GM23338 (cell line): Measurements from ENCODE around the gene WWP2. TPM values are rescaled to one million over a fixed set of nuclear protein-coding genes. Genes with fewer than 3 reads are reported as not detected.

Experiments used
- ATAC-seq: fragments of 200-7000 bp; cut with Tn5 transposase; 3 replicates; pipeline ENCODE4 v1.9.1; 2020
- DNase-seq: peaks from one replicate; pipeline ENCODE4 v3.0.0-alpha.2; 2015; ENCODE audit warnings: low spot score
- H2AFZ ChIP-seq: fragments of 200-600 bp; sonication (generic); 2 replicates; pipeline ENCODE4 v1.8.0; 2016; ENCODE audit warnings: antibody characterized with exemption, mild to moderate bottlenecking, moderate library complexity
- H3F3A ChIP-seq: fragments of 200-600 bp; sonication (generic); replicated peaks from 2 replicates; pipeline ENCODE4 v1.8.0; 2017; ENCODE audit warnings: antibody characterized with exemption, mixed run types, low read depth
- H3K27ac ChIP-seq: fragments of 200-600 bp; sonication (generic); 2 replicates; pipeline ENCODE4 v1.6.1; 2016; ENCODE audit warnings: low read depth
- H3K27me3 ChIP-seq: fragments of 200-600 bp; sonication (generic); 2 replicates; pipeline ENCODE4 v1.8.0; 2016; ENCODE audit warnings: mild to moderate bottlenecking, mixed run types, moderate library complexity; ENCODE audit not compliant: insufficient read depth
- H3K36me3 ChIP-seq: fragments of 200-600 bp; sonication (generic); 2 replicates; pipeline ENCODE4 v1.8.0; 2016; ENCODE audit warnings: mild to moderate bottlenecking; ENCODE audit not compliant: insufficient read depth
- H3K4me1 ChIP-seq: fragments of 200-600 bp; sonication (generic); 2 replicates; pipeline ENCODE4 v1.8.0; 2016; ENCODE audit warnings: mild to moderate bottlenecking, moderate library complexity; ENCODE audit not compliant: insufficient read depth
- H3K4me2 ChIP-seq: fragments of 200-600 bp; sonication (generic); 2 replicates; pipeline ENCODE4 v1.7.1; 2017; ENCODE audit warnings: mixed run types
- H3K4me3 ChIP-seq: fragments of 200-600 bp; sonication (generic); 2 replicates; pipeline ENCODE4 v1.6.1; 2016; ENCODE audit warnings: mixed run types
- H3K79me2 ChIP-seq: fragments of 200-600 bp; sonication (generic); replicated peaks from 2 replicates; pipeline ENCODE4 v1.8.0; 2017; ENCODE audit warnings: mild to moderate bottlenecking; ENCODE audit not compliant: insufficient read depth
- H3K9me2 ChIP-seq: fragments of 200-600 bp; sonication (generic); 2 replicates; pipeline ENCODE4 v1.8.0; 2017; ENCODE audit not compliant: insufficient read depth
- H4K20me1 ChIP-seq: fragments of 200-600 bp; sonication (generic); replicated peaks from 2 replicates; pipeline ENCODE4 v1.8.0; 2017; ENCODE audit warnings: mild to moderate bottlenecking; ENCODE audit not compliant: insufficient read depth
- H3K27ac Mint-ChIP-seq: 2 replicates; pipeline ENCODE4 v1.8.0; 2020; ENCODE audit warnings: inconsistent platforms, mild to moderate bottlenecking, moderate library complexity, mixed read lengths
- H3K27me3 Mint-ChIP-seq: 3 replicates; pipeline ENCODE4 v1.8.0; 2022; ENCODE audit warnings: low read depth, mild to moderate bottlenecking, moderate library complexity, mixed read lengths, inconsistent platforms; ENCODE audit not compliant: insufficient read depth, poor library complexity
- H3K36me3 Mint-ChIP-seq: 3 replicates; pipeline ENCODE4 v1.8.0; 2021; ENCODE audit warnings: low read depth, mild to moderate bottlenecking, inconsistent platforms, moderate library complexity, mixed read lengths
- H3K4me1 Mint-ChIP-seq: 3 replicates; pipeline ENCODE4 v1.8.0; 2020; ENCODE audit warnings: mild to moderate bottlenecking, inconsistent platforms, mixed read lengths
- H3K4me3 Mint-ChIP-seq: 3 replicates; pipeline ENCODE4 v1.8.0; 2021; ENCODE audit warnings: moderate library complexity, mild to moderate bottlenecking, inconsistent platforms, mixed read lengths
- H3K9me3 Mint-ChIP-seq: 3 replicates; pipeline ENCODE4 v1.8.0; 2020; ENCODE audit warnings: moderate library complexity, mild to moderate bottlenecking, inconsistent platforms, mixed read lengths
- CREB1 ChIP-seq: fragments of 250-450 bp; sonication (Bioruptor Pico); IDR thresholded peaks from 2 replicates; pipeline ENCODE4 v1.5.0; 2020; ENCODE audit warnings: low read depth, mild to moderate bottlenecking, moderate library complexity
- NANOG ChIP-seq: IDR thresholded peaks from 2 replicates; pipeline ENCODE4 v1.6.1; 2016; ENCODE audit warnings: antibody characterized with exemption, borderline replicate concordance
- POLR2AphosphoS5 ChIP-seq: IDR thresholded peaks from 2 replicates; pipeline ENCODE4 v1.6.1; 2016; ENCODE audit warnings: antibody characterized with exemption, low read depth
- ZNF114 ChIP-seq: fragments of 250-450 bp; sonication (Bioruptor Pico); IDR thresholded peaks from 2 replicates; pipeline ENCODE4 v1.5.0; 2020; ENCODE audit warnings: mild to moderate bottlenecking, moderate library complexity
- ZNF331 ChIP-seq: fragments of 250-450 bp; sonication (Bioruptor Pico); IDR thresholded peaks from 2 replicates; pipeline ENCODE4 v1.5.0; 2020; ENCODE audit warnings: low read depth, mild to moderate bottlenecking, moderate library complexity
- polyA plus RNA-seq: library from polyadenylated mRNA; unstranded; fragments of >200 nt; fragmentation: Nextera tagmentation; extraction: Ambion mirVana; gene quantifications from 2 replicates; pipeline ENCODE4 v1.2.1, GENCODE V29; 2016
- total RNA-seq: library from RNA; depleted of rRNA; stranded (reverse); fragments of >200 nt; shearing (Covaris generic); gene quantifications from 2 replicates; pipeline ENCODE4 v1.2.3, GENCODE V29; 2014
- TF ChIP-seq, protein P1 (sequence below): fragments of 250-450 bp; sonication (Bioruptor Pico); IDR thresholded peaks from 2 replicates; pipeline ENCODE4 v1.5.0; 2020; ENCODE audit warnings: mild to moderate bottlenecking, moderate library complexity
- TF ChIP-seq, protein P2 (sequence below): IDR thresholded peaks from one replicate; pipeline ENCODE4 v1.6.1; 2018; ENCODE audit warnings: antibody characterized with exemption; ENCODE audit not compliant: unreplicated experiment

The WWP2 gene
- total and polyA plus RNA-seq, 2 experiments from 2014 or later: 12.3 to 35.5 TPM

DNA sequence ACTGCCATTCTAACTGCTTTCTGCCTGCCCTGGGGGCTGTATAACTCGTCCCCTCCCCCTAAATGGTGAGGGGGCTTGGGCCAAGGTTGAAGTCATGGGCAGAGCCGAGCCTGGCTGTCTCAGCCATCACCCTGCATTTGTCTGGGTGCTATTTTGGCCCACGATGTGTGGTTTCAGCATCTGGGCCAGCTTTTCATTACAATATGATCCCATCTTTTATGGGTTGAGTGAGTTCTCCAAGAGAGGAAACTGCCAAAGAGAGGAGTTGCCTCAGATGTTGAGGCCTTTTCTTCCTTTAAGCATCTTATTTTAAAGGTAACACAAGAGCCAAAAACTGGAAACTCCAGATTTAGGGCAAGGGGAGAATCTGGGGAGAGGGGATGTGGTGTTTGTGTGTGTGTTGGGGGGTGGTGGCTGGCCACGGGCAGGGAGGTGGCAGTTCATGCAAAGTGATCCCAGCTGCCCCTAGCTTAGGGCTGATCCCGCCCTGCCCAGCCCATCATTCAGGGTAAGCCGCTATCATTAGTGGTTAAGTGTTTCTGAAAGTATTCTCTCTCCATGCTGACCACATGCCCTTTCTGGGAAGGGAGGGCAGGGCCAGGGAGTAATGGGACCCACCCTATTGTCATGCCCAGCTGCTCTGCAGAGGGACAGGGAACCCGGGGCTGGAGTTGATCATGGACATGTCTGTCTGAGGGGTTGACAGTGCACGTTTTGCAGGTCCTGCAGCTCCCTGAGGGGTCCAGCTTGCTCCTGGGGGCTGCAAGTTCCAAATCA lies 105.8 kb downstream of the WWP2 start:
- no peak for ATAC-seq
- no peak overlapping the region for H3K4me2 ChIP-seq
- H3K9me2 ChIP-seq: no peaks in the 10 kb centered on the region
- Mint-ChIP-seq H3K4me1 (no peaks in the 10 kb centered on the region), H3K27me3 (peaks cover 5% of the 10 kb centered on the region), H3K36me3 (peaks cover 15% of the 10 kb centered on the region; the same call in 2 of the 3 replicates), H3K9me3 (no peaks in the 10 kb centered on the region), H3K27ac (no peak overlapping the region), H3K4me3 (no peak overlapping the region)
- no peaks in the 10 kb centered on the region for H3K27me3 ChIP-seq
- no peak overlapping the region for H3K4me3 ChIP-seq
- no peaks in the 10 kb centered on the region for H3K4me1 ChIP-seq
- H3K79me2 ChIP-seq: no peaks in the 10 kb centered on the region
- H4K20me1 ChIP-seq: no peaks in the 10 kb centered on the region; the same call in 1 of the 2 replicates
- H3F3A ChIP-seq: no peaks in the 10 kb centered on the region
- DNase-seq: no peak
- H3K27ac ChIP-seq: no peak overlapping the region
- no peak overlapping the region for H2AFZ ChIP-seq
- no peaks in the 10 kb centered on the region for H3K36me3 ChIP-seq
- no peak for TF ChIP-seq ZNF114 (CRISPR knock-in tag)
- TF ChIP-seq, protein P1, sequence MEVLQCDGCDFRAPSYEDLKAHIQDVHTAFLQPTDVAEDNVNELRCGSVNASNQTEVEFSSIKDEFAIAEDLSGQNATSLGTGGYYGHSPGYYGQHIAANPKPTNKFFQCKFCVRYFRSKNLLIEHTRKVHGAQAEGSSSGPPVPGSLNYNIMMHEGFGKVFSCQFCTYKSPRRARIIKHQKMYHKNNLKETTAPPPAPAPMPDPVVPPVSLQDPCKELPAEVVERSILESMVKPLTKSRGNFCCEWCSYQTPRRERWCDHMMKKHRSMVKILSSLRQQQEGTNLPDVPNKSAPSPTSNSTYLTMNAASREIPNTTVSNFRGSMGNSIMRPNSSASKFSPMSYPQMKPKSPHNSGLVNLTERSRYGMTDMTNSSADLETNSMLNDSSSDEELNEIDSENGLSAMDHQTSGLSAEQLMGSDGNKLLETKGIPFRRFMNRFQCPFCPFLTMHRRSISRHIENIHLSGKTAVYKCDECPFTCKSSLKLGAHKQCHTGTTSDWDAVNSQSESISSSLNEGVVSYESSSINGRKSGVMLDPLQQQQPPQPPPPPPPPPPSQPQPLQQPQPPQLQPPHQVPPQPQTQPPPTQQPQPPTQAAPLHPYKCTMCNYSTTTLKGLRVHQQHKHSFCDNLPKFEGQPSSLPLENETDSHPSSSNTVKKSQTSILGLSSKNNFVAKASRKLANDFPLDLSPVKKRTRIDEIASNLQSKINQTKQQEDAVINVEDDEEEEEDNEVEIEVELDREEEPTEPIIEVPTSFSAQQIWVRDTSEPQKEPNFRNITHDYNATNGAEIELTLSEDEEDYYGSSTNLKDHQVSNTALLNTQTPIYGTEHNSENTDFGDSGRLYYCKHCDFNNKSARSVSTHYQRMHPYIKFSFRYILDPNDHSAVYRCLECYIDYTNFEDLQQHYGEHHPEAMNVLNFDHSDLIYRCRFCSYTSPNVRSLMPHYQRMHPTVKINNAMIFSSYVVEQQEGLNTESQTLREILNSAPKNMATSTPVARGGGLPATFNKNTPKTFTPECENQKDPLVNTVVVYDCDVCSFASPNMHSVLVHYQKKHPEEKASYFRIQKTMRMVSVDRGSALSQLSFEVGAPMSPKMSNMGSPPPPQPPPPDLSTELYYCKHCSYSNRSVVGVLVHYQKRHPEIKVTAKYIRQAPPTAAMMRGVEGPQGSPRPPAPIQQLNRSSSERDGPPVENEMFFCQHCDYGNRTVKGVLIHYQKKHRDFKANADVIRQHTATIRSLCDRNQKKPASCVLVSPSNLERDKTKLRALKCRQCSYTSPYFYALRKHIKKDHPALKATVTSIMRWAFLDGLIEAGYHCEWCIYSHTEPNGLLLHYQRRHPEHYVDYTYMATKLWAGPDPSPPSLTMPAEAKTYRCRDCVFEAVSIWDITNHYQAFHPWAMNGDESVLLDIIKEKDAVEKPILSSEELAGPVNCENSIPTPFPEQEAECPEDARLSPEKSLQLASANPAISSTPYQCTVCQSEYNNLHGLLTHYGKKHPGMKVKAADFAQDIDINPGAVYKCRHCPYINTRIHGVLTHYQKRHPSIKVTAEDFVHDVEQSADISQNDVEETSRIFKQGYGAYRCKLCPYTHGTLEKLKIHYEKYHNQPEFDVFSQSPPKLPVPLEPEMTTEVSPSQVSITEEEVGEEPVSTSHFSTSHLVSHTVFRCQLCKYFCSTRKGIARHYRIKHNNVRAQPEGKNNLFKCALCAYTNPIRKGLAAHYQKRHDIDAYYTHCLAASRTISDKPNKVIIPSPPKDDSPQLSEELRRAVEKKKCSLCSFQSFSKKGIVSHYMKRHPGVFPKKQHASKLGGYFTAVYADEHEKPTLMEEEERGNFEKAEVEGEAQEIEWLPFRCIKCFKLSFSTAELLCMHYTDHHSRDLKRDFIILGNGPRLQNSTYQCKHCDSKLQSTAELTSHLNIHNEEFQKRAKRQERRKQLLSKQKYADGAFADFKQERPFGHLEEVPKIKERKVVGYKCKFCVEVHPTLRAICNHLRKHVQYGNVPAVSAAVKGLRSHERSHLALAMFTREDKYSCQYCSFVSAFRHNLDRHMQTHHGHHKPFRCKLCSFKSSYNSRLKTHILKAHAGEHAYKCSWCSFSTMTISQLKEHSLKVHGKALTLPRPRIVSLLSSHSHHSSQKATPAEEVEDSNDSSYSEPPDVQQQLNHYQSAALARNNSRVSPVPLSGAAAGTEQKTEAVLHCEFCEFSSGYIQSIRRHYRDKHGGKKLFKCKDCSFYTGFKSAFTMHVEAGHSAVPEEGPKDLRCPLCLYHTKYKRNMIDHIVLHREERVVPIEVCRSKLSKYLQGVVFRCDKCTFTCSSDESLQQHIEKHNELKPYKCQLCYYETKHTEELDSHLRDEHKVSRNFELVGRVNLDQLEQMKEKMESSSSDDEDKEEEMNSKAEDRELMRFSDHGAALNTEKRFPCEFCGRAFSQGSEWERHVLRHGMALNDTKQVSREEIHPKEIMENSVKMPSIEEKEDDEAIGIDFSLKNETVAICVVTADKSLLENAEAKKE (CRISPR knock-in tag): no peak
- no peak for TF ChIP-seq CREB1

DNA sequence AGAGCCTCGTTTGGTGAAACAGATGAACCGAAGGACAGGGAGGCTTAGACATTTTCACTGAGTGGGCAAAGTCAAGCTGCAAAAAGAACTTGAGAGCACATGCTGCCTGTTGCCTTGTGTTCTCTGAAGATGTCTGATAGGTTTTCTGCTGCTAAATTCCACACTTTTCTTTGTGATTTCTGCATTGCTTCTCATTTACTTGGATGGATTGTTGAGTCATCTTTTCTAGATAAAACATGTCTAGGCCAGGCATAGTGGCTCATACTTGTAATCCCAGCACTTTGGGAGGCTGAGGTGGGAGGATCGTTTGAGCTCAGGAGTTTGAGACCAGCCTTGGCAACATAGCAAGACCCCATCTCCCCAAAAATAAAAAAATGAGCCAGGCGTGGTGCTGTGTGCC lies 108.6 kb downstream of the WWP2 start:
- H3K9me3 Mint-ChIP-seq: no peaks in the 10 kb centered on the region
- no peak overlapping the region for H3K4me3 ChIP-seq
- no peaks in the 10 kb centered on the region for H3K9me2 ChIP-seq
- 0 out of 2 replicates have a peak overlapping the region, but pooled peaks have one; percentile 1 for H3K27ac ChIP-seq
- H3K36me3 ChIP-seq: no peaks in the 10 kb centered on the region
- DNase-seq: no peak
- H3K4me1 ChIP-seq: no peaks in the 10 kb centered on the region
- H3K27me3 Mint-ChIP-seq: peaks cover 3% of the 10 kb centered on the region
- H4K20me1 ChIP-seq: peaks cover 3% of the 10 kb centered on the region; the same call in 1 of the 2 replicates
- no peaks in the 10 kb centered on the region for H3K27me3 ChIP-seq
- no peak overlapping the region for H2AFZ ChIP-seq
- no peak overlapping the region for H3K4me2 ChIP-seq
- no peaks in the 10 kb centered on the region for H3K4me1 Mint-ChIP-seq
- H3K27ac Mint-ChIP-seq: no peak overlapping the region
- no peaks in the 10 kb centered on the region for H3K79me2 ChIP-seq
- peaks cover 24% of the 10 kb centered on the region; the same call in 2 of the 3 replicates for H3K36me3 Mint-ChIP-seq
- H3K4me3 Mint-ChIP-seq: no peak overlapping the region
- no peak for ATAC-seq
- no peaks in the 10 kb centered on the region for H3F3A ChIP-seq
- TF ChIP-seq NANOG (no peak), POLR2AphosphoS5 (no peak), ZNF114 (CRISPR knock-in tag) (no peak), ZNF331 (CRISPR knock-in tag) (no peak)
- TF ChIP-seq, protein P2, sequence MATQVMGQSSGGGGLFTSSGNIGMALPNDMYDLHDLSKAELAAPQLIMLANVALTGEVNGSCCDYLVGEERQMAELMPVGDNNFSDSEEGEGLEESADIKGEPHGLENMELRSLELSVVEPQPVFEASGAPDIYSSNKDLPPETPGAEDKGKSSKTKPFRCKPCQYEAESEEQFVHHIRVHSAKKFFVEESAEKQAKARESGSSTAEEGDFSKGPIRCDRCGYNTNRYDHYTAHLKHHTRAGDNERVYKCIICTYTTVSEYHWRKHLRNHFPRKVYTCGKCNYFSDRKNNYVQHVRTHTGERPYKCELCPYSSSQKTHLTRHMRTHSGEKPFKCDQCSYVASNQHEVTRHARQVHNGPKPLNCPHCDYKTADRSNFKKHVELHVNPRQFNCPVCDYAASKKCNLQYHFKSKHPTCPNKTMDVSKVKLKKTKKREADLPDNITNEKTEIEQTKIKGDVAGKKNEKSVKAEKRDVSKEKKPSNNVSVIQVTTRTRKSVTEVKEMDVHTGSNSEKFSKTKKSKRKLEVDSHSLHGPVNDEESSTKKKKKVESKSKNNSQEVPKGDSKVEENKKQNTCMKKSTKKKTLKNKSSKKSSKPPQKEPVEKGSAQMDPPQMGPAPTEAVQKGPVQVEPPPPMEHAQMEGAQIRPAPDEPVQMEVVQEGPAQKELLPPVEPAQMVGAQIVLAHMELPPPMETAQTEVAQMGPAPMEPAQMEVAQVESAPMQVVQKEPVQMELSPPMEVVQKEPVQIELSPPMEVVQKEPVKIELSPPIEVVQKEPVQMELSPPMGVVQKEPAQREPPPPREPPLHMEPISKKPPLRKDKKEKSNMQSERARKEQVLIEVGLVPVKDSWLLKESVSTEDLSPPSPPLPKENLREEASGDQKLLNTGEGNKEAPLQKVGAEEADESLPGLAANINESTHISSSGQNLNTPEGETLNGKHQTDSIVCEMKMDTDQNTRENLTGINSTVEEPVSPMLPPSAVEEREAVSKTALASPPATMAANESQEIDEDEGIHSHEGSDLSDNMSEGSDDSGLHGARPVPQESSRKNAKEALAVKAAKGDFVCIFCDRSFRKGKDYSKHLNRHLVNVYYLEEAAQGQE: no peak
